Type B pancreatic cell (in vitro differentiated cells): ENCODE results near the gene BAMBI. TPM values are rescaled to one million over a fixed set of nuclear protein-coding genes. Genes with fewer than 3 reads are reported as not detected.
A peak's percentile ranks its signal among the peaks of the same experiment; 100 is the strongest.

Experiments
- DNase-seq: peaks from one replicate; pipeline ENCODE4 v3.0.0; 2021; ENCODE audit warnings: mixed read lengths; ENCODE audit not compliant: unreplicated experiment; ENCODE audit errors: extremely low spot score
- H3K27ac Mint-ChIP-seq: 2 replicates; pipeline ENCODE4 v1.8.0; 2021; ENCODE audit warnings: mild to moderate bottlenecking, mixed read lengths
- H3K27me3 Mint-ChIP-seq: 2 replicates; pipeline ENCODE4 v1.8.0; 2021; ENCODE audit warnings: mixed read lengths
- H3K36me3 Mint-ChIP-seq: 2 replicates; pipeline ENCODE4 v1.8.0; 2021; ENCODE audit warnings: mixed read lengths
- H3K4me1 Mint-ChIP-seq: one replicate; pipeline ENCODE4 v1.8.0; 2021; ENCODE audit warnings: mixed read lengths; ENCODE audit not compliant: unreplicated experiment
- H3K4me3 Mint-ChIP-seq: 2 replicates; pipeline ENCODE4 v1.8.0; 2021; ENCODE audit warnings: mild to moderate bottlenecking, mixed read lengths
- H3K9me3 Mint-ChIP-seq: 2 replicates; pipeline ENCODE4 v1.8.0; 2021; ENCODE audit warnings: mixed read lengths
- total RNA-seq: library from RNA; stranded (reverse); gene quantifications from 2 replicates; pipeline ENCODE4 v1.2.1, GENCODE V29; 2021; ENCODE audit warnings: low replicate concordance
- TF ChIP-seq, protein P1 (sequence below): fragments of 200-600 bp; sonication (generic); conservative IDR thresholded peaks from 2 replicates; pipeline ENCODE4 v1.5.0; 2021; ENCODE audit warnings: antibody characterized with exemption, mild to moderate bottlenecking

The BAMBI gene
- total RNA-seq, 1 donor from 2014 or later: 57.3 TPM

DNA sequence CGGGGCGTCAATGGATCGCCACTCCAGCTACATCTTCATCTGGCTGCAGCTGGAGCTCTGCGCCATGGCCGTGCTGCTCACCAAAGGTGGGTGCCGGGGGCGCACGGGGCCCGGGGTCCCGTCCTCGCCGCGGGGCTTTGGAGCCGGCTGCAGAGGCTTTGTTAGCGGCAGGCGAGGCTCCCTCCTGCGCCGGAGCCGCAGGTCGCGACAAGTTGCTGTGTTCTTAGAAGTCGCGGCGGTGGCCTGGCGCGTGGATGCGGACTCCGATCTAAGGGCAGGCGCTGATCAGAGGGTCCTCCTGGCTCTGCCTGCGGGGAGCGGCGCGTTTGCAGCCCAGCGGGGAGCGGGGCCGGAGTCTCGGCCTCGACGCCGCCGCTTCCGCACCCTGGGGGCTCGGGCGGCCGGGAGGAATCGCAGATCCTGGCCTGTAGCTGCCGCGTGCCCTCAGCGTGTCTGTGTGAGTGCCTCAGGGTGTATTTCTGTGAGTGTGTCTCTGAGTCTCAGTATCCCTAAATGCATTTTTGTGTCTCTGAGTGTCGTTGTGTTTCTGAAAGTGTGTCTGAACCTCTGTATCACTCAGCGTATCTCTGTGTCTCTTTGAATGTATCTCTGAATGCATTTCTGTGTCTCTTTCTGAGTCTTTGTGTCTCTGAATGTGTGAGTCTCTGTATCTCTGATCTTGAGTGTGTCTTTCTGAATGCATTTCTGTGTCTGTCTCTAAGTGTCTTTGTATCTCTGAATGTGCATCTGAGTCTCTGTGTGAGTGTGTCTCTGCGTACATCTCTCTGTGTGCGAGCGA lies 766 bp downstream of the BAMBI start:
- H3K9me3 Mint-ChIP-seq: no peaks in the 10 kb centered on the region
- H3K27ac Mint-ChIP-seq: peak overlapping the region; percentile 81
- peak overlapping the region; percentile 94 for H3K4me3 Mint-ChIP-seq
- peaks cover 23% of the 10 kb centered on the region for H3K36me3 Mint-ChIP-seq
- H3K27me3 Mint-ChIP-seq: peaks cover 22% of the 10 kb centered on the region
- H3K4me1 Mint-ChIP-seq: peaks cover 40% of the 10 kb centered on the region
- TF ChIP-seq, protein P1, sequence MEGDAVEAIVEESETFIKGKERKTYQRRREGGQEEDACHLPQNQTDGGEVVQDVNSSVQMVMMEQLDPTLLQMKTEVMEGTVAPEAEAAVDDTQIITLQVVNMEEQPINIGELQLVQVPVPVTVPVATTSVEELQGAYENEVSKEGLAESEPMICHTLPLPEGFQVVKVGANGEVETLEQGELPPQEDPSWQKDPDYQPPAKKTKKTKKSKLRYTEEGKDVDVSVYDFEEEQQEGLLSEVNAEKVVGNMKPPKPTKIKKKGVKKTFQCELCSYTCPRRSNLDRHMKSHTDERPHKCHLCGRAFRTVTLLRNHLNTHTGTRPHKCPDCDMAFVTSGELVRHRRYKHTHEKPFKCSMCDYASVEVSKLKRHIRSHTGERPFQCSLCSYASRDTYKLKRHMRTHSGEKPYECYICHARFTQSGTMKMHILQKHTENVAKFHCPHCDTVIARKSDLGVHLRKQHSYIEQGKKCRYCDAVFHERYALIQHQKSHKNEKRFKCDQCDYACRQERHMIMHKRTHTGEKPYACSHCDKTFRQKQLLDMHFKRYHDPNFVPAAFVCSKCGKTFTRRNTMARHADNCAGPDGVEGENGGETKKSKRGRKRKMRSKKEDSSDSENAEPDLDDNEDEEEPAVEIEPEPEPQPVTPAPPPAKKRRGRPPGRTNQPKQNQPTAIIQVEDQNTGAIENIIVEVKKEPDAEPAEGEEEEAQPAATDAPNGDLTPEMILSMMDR: no peak
- peak; percentile 72 for DNase-seq

DNA sequence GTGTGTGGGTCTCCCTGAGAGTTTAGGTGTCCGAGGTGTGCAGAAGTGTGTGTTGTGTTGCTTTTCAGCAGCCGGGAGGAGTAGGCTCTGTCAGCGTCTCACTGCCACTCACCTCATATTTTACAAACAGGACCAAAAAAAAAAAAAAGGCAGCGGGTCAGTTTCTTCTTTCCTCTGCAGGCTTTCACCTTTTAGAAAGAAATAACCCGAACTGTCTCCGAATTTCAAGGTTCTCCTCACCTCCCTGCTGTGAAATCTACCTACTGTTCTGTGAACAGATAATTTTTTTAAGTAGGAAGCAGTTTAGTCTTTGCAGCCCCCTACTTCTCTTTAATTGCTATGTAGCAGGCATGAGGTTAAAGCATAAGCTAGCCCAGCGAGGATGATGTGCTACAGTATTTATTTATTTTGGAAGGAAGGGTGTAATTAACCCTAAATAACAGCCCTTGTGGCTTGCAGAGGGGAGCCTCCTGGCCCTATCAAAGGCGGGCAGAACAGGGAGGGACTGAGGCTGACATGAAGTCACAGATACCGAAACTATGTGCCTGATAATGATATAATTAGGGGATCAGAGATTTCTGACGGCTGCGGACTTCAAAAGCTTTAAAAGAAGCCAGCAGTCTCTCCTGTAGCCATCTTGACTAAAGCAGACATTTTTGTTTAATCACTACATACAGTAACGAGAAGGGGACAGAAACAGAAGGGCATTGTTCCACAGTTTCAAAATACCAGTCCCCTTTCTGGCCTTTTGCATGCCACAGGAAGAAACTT lies 1.6 kb downstream of the BAMBI start:
- Mint-ChIP-seq H3K27ac (peak overlapping the region; percentile 81), H3K4me1 (peaks cover 40% of the 10 kb centered on the region), H3K36me3 (peaks cover 27% of the 10 kb centered on the region), H3K9me3 (no peaks in the 10 kb centered on the region), H3K4me3 (peak overlapping the region; percentile 94), H3K27me3 (peaks cover 22% of the 10 kb centered on the region)
- TF ChIP-seq, protein P1: no peak
- no peak for DNase-seq

DNA sequence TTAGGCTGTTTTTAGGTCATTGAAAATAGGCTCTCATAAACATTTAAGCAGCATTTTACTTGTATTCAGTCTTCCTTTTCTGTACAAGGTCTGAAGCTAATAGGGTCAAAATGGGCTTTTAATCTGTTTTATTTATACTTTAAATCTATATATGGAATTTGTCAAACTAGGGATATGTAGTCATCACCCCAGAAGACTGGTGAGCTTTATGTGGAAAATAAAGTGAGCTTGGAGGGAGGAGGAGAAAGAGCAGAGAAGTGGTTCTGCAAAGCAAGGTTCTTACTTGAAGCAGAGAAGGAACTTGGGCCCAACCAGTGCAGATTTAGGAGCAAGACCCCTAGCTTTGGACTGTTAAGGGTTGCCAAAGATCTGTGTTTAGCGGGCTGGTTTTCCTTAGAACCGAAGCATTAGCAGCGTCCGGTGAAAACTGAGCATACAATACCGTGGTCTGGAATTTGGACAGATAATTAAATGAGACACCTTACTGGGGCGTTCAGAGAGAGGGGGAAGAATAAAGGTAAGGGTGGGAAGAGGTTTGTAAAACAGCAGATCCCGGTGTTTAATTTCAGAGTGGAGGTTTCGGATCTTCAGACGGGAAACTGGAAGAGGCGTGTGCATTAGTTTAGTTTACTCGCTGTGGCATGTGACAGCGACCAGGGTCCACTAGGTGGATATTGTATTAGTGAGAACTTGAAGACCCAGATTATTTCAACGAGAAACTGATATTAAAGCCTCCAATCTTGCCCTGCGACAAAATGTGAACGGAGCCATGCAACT lies 2.4 kb downstream of the BAMBI start:
- peaks cover 44% of the 10 kb centered on the region for H3K4me1 Mint-ChIP-seq
- H3K27me3 Mint-ChIP-seq: peaks cover 21% of the 10 kb centered on the region

DNA sequence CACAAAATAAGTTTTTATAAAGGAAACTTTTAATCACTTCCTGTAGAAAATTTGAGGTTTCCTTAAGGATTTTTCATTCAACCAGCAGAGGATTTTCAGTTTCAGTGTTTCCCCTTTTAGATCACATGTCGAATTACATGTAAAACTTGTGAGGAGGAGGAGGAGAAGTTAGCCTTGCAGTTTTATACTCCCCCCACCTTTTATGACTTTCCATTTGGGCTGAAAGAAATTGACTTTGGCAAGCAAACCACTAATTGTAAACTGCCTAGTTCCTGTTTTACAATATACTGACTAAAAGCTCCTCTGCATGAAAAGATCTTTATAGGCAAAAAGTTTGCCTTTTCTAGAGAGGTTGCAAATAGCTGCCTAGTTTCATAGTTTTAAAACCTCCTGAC lies 3.0 kb downstream of the BAMBI start:
- peaks cover 46% of the 10 kb centered on the region for H3K4me1 Mint-ChIP-seq
- peaks cover 15% of the 10 kb centered on the region for H3K27me3 Mint-ChIP-seq
- H3K36me3 Mint-ChIP-seq: peaks cover 38% of the 10 kb centered on the region
- no peak for DNase-seq
- peak overlapping the region; percentile 94 for H3K4me3 Mint-ChIP-seq
- H3K9me3 Mint-ChIP-seq: no peaks in the 10 kb centered on the region
- H3K27ac Mint-ChIP-seq: peak overlapping the region; percentile 43
- TF ChIP-seq, protein P1: peak; percentile 48

More for the DNA sequence above, 2.4 kb downstream of the BAMBI start:
- Mint-ChIP-seq H3K4me3 (peak overlapping the region; percentile 94), H3K9me3 (no peaks in the 10 kb centered on the region), H3K27ac (peak overlapping the region; percentile 43), H3K36me3 (peaks cover 33% of the 10 kb centered on the region)
- TF ChIP-seq, protein P1: peak; percentile 78
- no peak for DNase-seq

DNA sequence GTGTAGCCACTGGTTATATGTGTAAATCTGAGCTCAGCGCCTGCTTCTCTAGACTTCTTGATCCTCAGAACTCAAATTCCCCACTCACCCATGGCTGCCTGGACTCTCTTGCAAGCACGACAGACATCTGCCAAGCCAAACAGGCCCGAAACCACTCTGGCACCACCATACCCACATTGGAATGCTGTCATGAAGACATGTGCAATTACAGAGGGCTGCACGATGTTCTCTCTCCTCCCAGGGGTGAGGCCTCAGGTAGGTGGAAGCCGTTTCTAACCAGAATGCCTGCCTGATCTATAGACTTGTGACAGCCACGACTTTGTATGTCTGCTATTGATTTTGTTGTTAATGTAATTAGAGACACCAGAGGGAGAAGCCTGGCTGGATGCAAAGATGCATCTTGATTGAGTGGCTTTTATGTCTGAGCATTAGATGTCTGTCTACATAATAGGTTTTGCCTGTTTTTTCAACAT lies 4.0 kb downstream of the BAMBI start:
- peak overlapping the region; percentile 94 for H3K4me3 Mint-ChIP-seq
- H3K27me3 Mint-ChIP-seq: peaks cover 10% of the 10 kb centered on the region
- H3K9me3 Mint-ChIP-seq: no peaks in the 10 kb centered on the region
- peak overlapping the region; percentile 8 for H3K27ac Mint-ChIP-seq
- no peak for DNase-seq
- H3K4me1 Mint-ChIP-seq: peaks cover 53% of the 10 kb centered on the region
- peaks cover 38% of the 10 kb centered on the region for H3K36me3 Mint-ChIP-seq
- TF ChIP-seq, protein P1: no peak
